ENCODE data around the gene SSR2.

GRCh38 chr1:156067262-156067661 lies 46.5 kb upstream of the SSR2 start:
- TF ChIP-seq POLR2AphosphoS5 (IDR thresholded peaks at IDR 0.05) (no peak), POLR2A (IDR thresholded peaks at IDR 0.05) (no peak), EP300 (IDR thresholded peaks at IDR 0.05) (no peak)
- TF ChIP-seq, protein P1, sequence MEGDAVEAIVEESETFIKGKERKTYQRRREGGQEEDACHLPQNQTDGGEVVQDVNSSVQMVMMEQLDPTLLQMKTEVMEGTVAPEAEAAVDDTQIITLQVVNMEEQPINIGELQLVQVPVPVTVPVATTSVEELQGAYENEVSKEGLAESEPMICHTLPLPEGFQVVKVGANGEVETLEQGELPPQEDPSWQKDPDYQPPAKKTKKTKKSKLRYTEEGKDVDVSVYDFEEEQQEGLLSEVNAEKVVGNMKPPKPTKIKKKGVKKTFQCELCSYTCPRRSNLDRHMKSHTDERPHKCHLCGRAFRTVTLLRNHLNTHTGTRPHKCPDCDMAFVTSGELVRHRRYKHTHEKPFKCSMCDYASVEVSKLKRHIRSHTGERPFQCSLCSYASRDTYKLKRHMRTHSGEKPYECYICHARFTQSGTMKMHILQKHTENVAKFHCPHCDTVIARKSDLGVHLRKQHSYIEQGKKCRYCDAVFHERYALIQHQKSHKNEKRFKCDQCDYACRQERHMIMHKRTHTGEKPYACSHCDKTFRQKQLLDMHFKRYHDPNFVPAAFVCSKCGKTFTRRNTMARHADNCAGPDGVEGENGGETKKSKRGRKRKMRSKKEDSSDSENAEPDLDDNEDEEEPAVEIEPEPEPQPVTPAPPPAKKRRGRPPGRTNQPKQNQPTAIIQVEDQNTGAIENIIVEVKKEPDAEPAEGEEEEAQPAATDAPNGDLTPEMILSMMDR (IDR thresholded peaks at IDR 0.05) = no peak
